ENCODE data around the gene CDH6. TPM values are rescaled to one million over a fixed set of nuclear protein-coding genes. Genes with fewer than 3 reads are reported as not detected.

CDH6 gene
- total RNA-seq, 1 donor from 2014 or later, result 9.4 TPM

- H3K4me1 ChIP-seq, result no peaks in the 10 kb centered on the region
Observed at GRCh38 chr5:31269259-31269658, 75.8 kb downstream of the CDH6 start.

GRCh38 chr5:31270396-31270795 is 76.9 kb downstream of the CDH6 start:
- Histone ChIP-seq H3K4me1 (no peaks in the 10 kb centered on the region), H3K36me3 (no peaks in the 10 kb centered on the region), H3K4me3 (no peak overlapping the region), H3K27me3 (no peaks in the 10 kb centered on the region), H3K9me3 (no peaks in the 10 kb centered on the region), H3K27ac (no peak overlapping the region)
- ATAC-seq, result no peak
- DNase-seq, result no peak
- peak; percentile 55 for TF ChIP-seq CTCF (IDR thresholded peaks at IDR 0.05)
- intact Hi-C loops (cut with DNase I), result no loop called here

More at GRCh38 chr5:31269259-31269658, 75.8 kb downstream of the CDH6 start:
- intact Hi-C loops (cut with DNase I), result no loop called here
- ATAC-seq, result no peak
- Histone ChIP-seq H3K4me3 (no peak overlapping the region), H3K9me3 (no peaks in the 10 kb centered on the region), H3K27ac (no peak overlapping the region), H3K36me3 (no peaks in the 10 kb centered on the region), H3K27me3 (no peaks in the 10 kb centered on the region)
- no peak for TF ChIP-seq CTCF (IDR thresholded peaks at IDR 0.05)
- DNase-seq, result no peak

GRCh38 chr5:31271567-31271966 is 78.1 kb downstream of the CDH6 start:
- no peak overlapping the region for H3K27ac ChIP-seq
- no peaks in the 10 kb centered on the region for H3K9me3 ChIP-seq
- H3K4me3 ChIP-seq, result no peak overlapping the region
- no peaks in the 10 kb centered on the region for H3K4me1 ChIP-seq
- no peak for DNase-seq
- TF ChIP-seq CTCF (IDR thresholded peaks at IDR 0.05), result no peak
- intact Hi-C loops (cut with DNase I), result no loop called here
- H3K27me3 ChIP-seq, result no peaks in the 10 kb centered on the region
- H3K36me3 ChIP-seq, result no peaks in the 10 kb centered on the region
- no peak for ATAC-seq

- H3K36me3 ChIP-seq, result no peaks in the 10 kb centered on the region
- H3K9me3 ChIP-seq, result no peaks in the 10 kb centered on the region
- ATAC-seq (no peak), DNase-seq (no peak)
- no peak overlapping the region for H3K4me3 ChIP-seq
- intact Hi-C loops (cut with DNase I), result no loop called here
- no peak for TF ChIP-seq CTCF (IDR thresholded peaks at IDR 0.05)
- H3K27me3 ChIP-seq, result no peaks in the 10 kb centered on the region
- H3K4me1 ChIP-seq, result no peaks in the 10 kb centered on the region
- no peak overlapping the region for H3K27ac ChIP-seq
Observed at GRCh38 chr5:31273161-31273560, 79.7 kb downstream of the CDH6 start.

DNA sequence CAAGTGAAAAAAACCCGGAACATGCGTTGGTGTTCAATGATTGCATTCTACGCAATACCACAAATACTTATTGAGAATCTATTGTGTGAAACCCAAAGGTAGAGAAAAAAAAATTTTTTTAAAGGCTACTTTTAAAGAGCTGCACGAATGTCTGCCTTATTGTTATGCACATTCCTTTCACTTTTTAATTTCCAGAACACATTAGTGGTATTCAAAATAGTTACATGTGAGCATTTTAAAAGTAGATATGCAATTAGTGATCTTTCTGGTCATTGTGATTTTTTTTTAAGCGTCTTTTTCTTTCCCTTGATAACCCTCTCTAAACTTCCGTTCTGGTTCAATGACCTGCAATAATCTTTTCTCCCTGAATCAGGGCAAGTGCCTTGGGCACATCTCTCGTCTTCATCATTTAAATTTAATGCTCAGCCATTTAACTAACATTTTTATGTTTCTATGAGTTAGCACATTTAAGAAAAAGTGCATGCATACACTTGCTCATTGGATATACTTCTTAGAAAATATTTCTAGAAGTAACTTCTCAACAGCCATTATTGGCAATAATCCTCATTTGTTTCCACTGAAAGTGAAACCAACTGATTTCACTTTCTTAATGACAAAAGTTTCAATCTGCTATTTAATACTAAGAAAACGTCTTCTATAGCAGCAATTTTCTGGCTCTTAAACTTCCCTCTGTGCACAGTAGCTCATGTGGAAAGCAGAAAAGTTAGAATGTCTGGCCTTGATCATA is 80.3 kb downstream of the CDH6 start:
- intact Hi-C loops (cut with DNase I), result no loop called here
- H3K4me1 ChIP-seq, result no peaks in the 10 kb centered on the region
- ATAC-seq, result no peak
- peak overlapping the region; percentile 8 for H3K4me3 ChIP-seq
- H3K36me3 ChIP-seq, result no peaks in the 10 kb centered on the region
- no peak overlapping the region for H3K27ac ChIP-seq
- H3K9me3 ChIP-seq, result no peaks in the 10 kb centered on the region
- no peak for DNase-seq
- TF ChIP-seq CTCF (IDR thresholded peaks at IDR 0.05), result no peak
- H3K27me3 ChIP-seq, result no peaks in the 10 kb centered on the region

All from upper lobe of right lung (tissue), 1 donor.